ENCODE measurements around the gene GPS1. TPM values are rescaled to one million over a fixed set of nuclear protein-coding genes. Genes with fewer than 3 reads are reported as not detected.

Gene GPS1
- total and polyA plus RNA-seq, 2 experiments from 2014 or later: 136 to 242 TPM

GRCh38 chr17:82009413-82009812, 42.3 kb upstream of the GPS1 start:
- H3K4me3 ChIP-seq: no peak overlapping the region
- H3K27ac ChIP-seq (ENCODE audit: low read depth): no peak overlapping the region
- ATAC-seq (no peak), DNase-seq (ENCODE audit: low spot score) (no peak)
- no peaks in the 10 kb centered on the region for H3F3A ChIP-seq (replicated peaks; ENCODE audit: low read depth)
- no peaks in the 10 kb centered on the region for H3K36me3 ChIP-seq (ENCODE audit: insufficient read depth)
- Mint-ChIP-seq H3K4me1 (no peaks in the 10 kb centered on the region), H3K27ac (no peak overlapping the region), H3K27me3 (ENCODE audit: insufficient read depth, low read depth, poor library complexity) (peaks cover 9% of the 10 kb centered on the region), H3K9me3 (no peaks in the 10 kb centered on the region), H3K4me3 (no peak overlapping the region), H3K36me3 (ENCODE audit: low read depth) (no peaks in the 10 kb centered on the region)
- H3K4me1 ChIP-seq (ENCODE audit: insufficient read depth): no peaks in the 10 kb centered on the region
- H3K4me2 ChIP-seq: no peak overlapping the region
- no peaks in the 10 kb centered on the region for H4K20me1 ChIP-seq (replicated peaks; ENCODE audit: insufficient read depth)
- TF ChIP-seq CTCF (conservative IDR thresholded peaks at IDR 0.05; ENCODE audit: low read depth in 2 of 2): no peak
- no peaks in the 10 kb centered on the region for H3K79me2 ChIP-seq (replicated peaks; ENCODE audit: insufficient read depth)
- no peaks in the 10 kb centered on the region for H3K27me3 ChIP-seq (ENCODE audit: insufficient read depth)
- H2AFZ ChIP-seq: no peak overlapping the region
- no peaks in the 10 kb centered on the region for H3K9me2 ChIP-seq (ENCODE audit: insufficient read depth)

GRCh38 chr17:82010575-82011525, 40.8 kb upstream of the GPS1 start:
- no peaks in the 10 kb centered on the region for H3K9me2 ChIP-seq (ENCODE audit: insufficient read depth)
- H3K27me3 Mint-ChIP-seq (ENCODE audit: insufficient read depth, low read depth, poor library complexity): peaks cover 7% of the 10 kb centered on the region
- no peak overlapping the region for H3K27ac Mint-ChIP-seq
- H3K36me3 Mint-ChIP-seq (ENCODE audit: low read depth): no peaks in the 10 kb centered on the region
- H3K27ac ChIP-seq (ENCODE audit: low read depth): no peak overlapping the region
- no peaks in the 10 kb centered on the region for H3K4me1 ChIP-seq (ENCODE audit: insufficient read depth)
- no peak overlapping the region for H2AFZ ChIP-seq
- H3K4me1 Mint-ChIP-seq: no peaks in the 10 kb centered on the region
- H3K36me3 ChIP-seq (ENCODE audit: insufficient read depth): no peaks in the 10 kb centered on the region
- H3K79me2 ChIP-seq (replicated peaks; ENCODE audit: insufficient read depth): no peaks in the 10 kb centered on the region
- no peaks in the 10 kb centered on the region for H3K9me3 Mint-ChIP-seq
- DNase-seq (ENCODE audit: low spot score) (no peak), ATAC-seq (no peak)
- H3F3A ChIP-seq (replicated peaks; ENCODE audit: low read depth): no peaks in the 10 kb centered on the region
- no peak overlapping the region for H3K4me3 ChIP-seq
- no peaks in the 10 kb centered on the region for H4K20me1 ChIP-seq (replicated peaks; ENCODE audit: insufficient read depth)
- H3K4me2 ChIP-seq: no peak overlapping the region
- H3K27me3 ChIP-seq (ENCODE audit: insufficient read depth): no peaks in the 10 kb centered on the region
- H3K4me3 Mint-ChIP-seq: no peak overlapping the region
- TF ChIP-seq EZH2phosphoT487 (IDR thresholded peaks at IDR 0.05; ENCODE audit: unreplicated experiment) (no peak), NANOG (IDR thresholded peaks at IDR 0.05; ENCODE audit: borderline replicate concordance) (no peak), JUNB (IDR thresholded peaks at IDR 0.05; ENCODE audit: unreplicated experiment) (no peak), ZNF462 (CRISPR knock-in tag; IDR thresholded peaks at IDR 0.05) (no peak), ETS1 (IDR thresholded peaks at IDR 0.05) (no peak), EZH2 (IDR thresholded peaks at IDR 0.05; ENCODE audit: low read depth, unreplicated experiment) (no peak), ZNF331 (CRISPR knock-in tag; IDR thresholded peaks at IDR 0.05; ENCODE audit: low read depth) (no peak), STAT1 (IDR thresholded peaks at IDR 0.05; ENCODE audit: unreplicated experiment) (no peak), CTCF (conservative IDR thresholded peaks at IDR 0.05; ENCODE audit: low read depth in 2 of 2) (no peak)
